Endothelial cell of umbilical vein (primary cell): Measurements from ENCODE around the gene EIF1AD.

Experiments
- EZH2 ChIP-seq: IDR thresholded peaks from 2 replicates; pipeline ENCODE4 v1.6.1; 2012; ENCODE audit warnings: borderline replicate concordance, low read depth, mild to moderate bottlenecking, moderate library complexity, low read length, inconsistent platforms; ENCODE audit not compliant: severe bottlenecking
- MYC ChIP-seq: IDR thresholded peaks from one replicate; pipeline ENCODE4 v1.6.1; 2011; ENCODE audit warnings: mild to moderate bottlenecking, low read depth, low read length
- POLR2A ChIP-seq: IDR thresholded peaks from 2 replicates; pipeline ENCODE4 v1.6.1; 2012; ENCODE audit warnings: low read depth, mild to moderate bottlenecking, control low read depth, low read length
- POLR2AphosphoS5 ChIP-seq: IDR thresholded peaks from 2 replicates; pipeline ENCODE4 v1.6.1; 2012; ENCODE audit warnings: low read depth, mild to moderate bottlenecking, control low read depth, low read length, moderate library complexity; ENCODE audit not compliant: insufficient read depth
- TF ChIP-seq, protein P1 (sequence below), 2 donors: IDR thresholded peaks; 1 replicate in 1 of 2; 2 replicates in 1 of 2; pipeline ENCODE4 v1.5.1; 2011; ENCODE audit warnings: low read length in 2 of 2, mild to moderate bottlenecking in 2 of 2, moderate library complexity in 2 of 2, control low read depth in 1 of 2, inconsistent platforms in 1 of 2, low read depth in 1 of 2; ENCODE audit not compliant: insufficient read depth in 1 of 2; ENCODE audit errors: extremely low read depth in 1 of 2
- TF ChIP-seq, protein P2 (sequence below): IDR thresholded peaks from 2 replicates; pipeline ENCODE4 v1.6.1; 2011; ENCODE audit not compliant: insufficient read depth, insufficient read length

DNA sequence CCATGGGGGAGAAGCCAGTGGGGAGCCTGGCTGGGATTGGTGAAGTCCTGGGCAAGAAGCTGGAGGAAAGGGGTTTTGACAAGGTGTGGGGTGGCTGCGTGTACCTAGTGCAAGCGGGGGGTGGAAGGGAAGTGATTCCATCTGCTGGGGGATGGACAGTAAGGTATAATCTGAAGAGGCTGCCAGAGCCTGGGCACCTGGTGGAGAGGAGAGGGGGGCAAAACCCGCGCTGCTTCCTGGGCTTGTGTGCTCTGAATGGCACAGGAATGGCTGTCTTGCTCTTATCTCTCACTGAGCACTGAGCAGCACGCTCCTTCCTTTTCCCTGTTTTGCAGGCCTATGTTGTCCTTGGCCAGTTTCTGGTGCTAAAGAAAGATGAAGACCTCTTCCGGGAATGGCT is 1.3 kb upstream of the EIF1AD start:
- TF ChIP-seq POLR2A = no peak
- TF ChIP-seq, protein P1, sequence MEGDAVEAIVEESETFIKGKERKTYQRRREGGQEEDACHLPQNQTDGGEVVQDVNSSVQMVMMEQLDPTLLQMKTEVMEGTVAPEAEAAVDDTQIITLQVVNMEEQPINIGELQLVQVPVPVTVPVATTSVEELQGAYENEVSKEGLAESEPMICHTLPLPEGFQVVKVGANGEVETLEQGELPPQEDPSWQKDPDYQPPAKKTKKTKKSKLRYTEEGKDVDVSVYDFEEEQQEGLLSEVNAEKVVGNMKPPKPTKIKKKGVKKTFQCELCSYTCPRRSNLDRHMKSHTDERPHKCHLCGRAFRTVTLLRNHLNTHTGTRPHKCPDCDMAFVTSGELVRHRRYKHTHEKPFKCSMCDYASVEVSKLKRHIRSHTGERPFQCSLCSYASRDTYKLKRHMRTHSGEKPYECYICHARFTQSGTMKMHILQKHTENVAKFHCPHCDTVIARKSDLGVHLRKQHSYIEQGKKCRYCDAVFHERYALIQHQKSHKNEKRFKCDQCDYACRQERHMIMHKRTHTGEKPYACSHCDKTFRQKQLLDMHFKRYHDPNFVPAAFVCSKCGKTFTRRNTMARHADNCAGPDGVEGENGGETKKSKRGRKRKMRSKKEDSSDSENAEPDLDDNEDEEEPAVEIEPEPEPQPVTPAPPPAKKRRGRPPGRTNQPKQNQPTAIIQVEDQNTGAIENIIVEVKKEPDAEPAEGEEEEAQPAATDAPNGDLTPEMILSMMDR (IDR thresholded peaks at IDR 0.05; ENCODE audit: extremely low read depth in 1 of 2, insufficient read depth in 1 of 2, low read depth in 1 of 2, low read length in 2 of 2) = no peak
- no peak for TF ChIP-seq POLR2AphosphoS5
- no peak for TF ChIP-seq EZH2
- no peak for TF ChIP-seq MYC
- TF ChIP-seq, protein P2, sequence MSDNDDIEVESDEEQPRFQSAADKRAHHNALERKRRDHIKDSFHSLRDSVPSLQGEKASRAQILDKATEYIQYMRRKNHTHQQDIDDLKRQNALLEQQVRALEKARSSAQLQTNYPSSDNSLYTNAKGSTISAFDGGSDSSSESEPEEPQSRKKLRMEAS = no peak
